Activated CD4-positive, alpha-beta memory T cell treated with anti-CD3 and anti-CD28 coated beads, Interleukin-2, amount 10 ng/mL, durations not matched to agents 7 days and 5 days (primary cell): ENCODE measurements around the gene ERGIC2. TPM values are rescaled to one million over a fixed set of nuclear protein-coding genes. Genes with fewer than 3 reads are reported as not detected.
A peak's percentile ranks its signal among the peaks of the same experiment; 100 is the strongest.

Experiments used
- CTCF ChIA-PET: fragments of 350-600 bp; sonication (Branson Sonifier 250); formaldehyde crosslinking; loops from one replicate; lab custom pipeline; 2021; ENCODE audit warnings: antibody characterized with exemption, inconsistent platforms; lab: Charles Lee
- POLR2A ChIA-PET: fragments of 350-600 bp; sonication (Branson Sonifier 250); formaldehyde crosslinking; loops from one replicate; lab custom pipeline; 2021; ENCODE audit warnings: antibody characterized with exemption; lab: Charles Lee
- DNase-seq: peaks from one replicate; pipeline ENCODE4 v3.0.0-alpha.2; 2020
- H3K27ac Mint-ChIP-seq: one replicate; pipeline ENCODE4 v1.8.0; 2021; ENCODE audit warnings: mild to moderate bottlenecking, mixed read lengths
- H3K27me3 Mint-ChIP-seq: one replicate; pipeline ENCODE4 v1.8.0; 2021; ENCODE audit warnings: mixed read lengths
- H3K36me3 Mint-ChIP-seq: one replicate; pipeline ENCODE4 v1.8.0; 2021; ENCODE audit warnings: low read depth, mixed read lengths
- H3K4me1 Mint-ChIP-seq: one replicate; pipeline ENCODE4 v1.8.0; 2021; ENCODE audit warnings: mixed read lengths
- H3K4me3 Mint-ChIP-seq: one replicate; pipeline ENCODE4 v1.8.0; 2021; ENCODE audit warnings: mild to moderate bottlenecking, mixed read lengths
- H3K9me3 Mint-ChIP-seq: one replicate; pipeline ENCODE4 v1.8.0; 2021; ENCODE audit warnings: mixed read lengths
- total RNA-seq, 2 experiments: library from RNA; stranded (reverse); gene quantifications; one replicate each; pipeline ENCODE4 v1.2.3, GENCODE V29; 2021

Gene ERGIC2
- total RNA-seq: 10 to 100 TPM; 77.8 to 85.1 TPM

DNA sequence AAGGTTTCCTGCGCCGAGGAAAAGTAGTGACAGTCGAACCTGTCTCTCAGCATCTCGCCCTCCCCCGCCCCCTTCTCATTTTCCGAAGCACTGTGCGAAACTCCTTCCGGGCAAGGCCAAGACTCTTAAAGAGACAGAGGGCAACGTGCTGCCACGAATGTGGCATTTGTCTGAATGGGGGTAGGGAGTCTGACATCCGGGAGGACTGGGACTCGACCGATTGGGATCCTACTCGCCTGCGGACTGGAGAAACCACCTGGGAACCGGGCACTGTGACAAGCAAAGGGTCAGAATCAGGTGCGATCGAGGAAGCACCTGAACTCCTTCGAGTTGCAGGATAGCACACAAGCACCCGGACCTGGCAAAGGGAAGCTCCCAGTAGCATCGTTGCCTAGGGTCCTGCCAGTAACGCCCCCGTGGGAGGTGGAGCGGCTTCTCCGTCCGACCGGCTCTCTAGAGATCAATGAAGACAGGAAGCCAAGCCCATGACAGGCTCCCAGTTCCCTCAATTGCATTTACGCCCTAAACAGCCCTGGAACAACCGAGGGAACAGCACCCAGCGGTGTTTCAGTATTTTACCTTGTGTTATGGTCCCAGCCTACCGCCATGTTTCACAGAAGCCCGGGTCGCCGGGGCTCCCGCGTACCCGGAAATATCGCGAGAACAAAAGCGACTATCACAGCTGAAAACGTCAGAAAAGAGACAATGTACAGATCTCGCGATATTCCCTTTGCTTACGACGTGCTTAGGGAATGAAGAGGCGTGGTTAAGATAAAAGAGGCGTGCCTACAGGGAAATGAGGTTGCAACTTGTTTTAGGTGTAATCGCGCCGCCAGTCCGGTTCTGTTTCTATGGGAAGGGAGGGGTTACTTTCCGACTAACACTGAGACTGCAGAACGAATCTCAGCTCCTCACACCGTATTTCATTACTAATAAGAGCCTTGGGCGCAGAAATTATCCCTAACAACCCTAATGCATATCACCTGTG lies at the start of gene ERGIC2:
ERGIC2 (minus strand) TSS at position 637 of the 988 bp plus-strand sequence. CDS start 9,539 bp downstream, outside the sequence.
- ChIA-PET POLR2A (interaction anchor here (0.8 to 1.7 kb wide), 13 partner anchors 9 to 1471 kb away, joined by 3 to 16 read pairs (median 3); partner anchors contain the start of genes FAR2 and IPO8), CTCF (interaction anchor here (0.8 to 1.0 kb wide), 2 partner anchors 63 to 139 kb away, joined by 3 to 4 read pairs; no protein-coding TSS in a partner anchor)
- Mint-ChIP-seq H3K9me3 (no peaks in the 10 kb centered on the region), H3K27me3 (no peaks in the 10 kb centered on the region), H3K4me1 (peaks cover 41% of the 10 kb centered on the region), H3K4me3 (peak within 1 kb of the TSS; percentile 91), H3K27ac (peak within 1 kb of the TSS; percentile 83), H3K36me3 (peaks cover 27% of the 10 kb centered on the region)
- DNase-seq: peak; percentile 94

DNA sequence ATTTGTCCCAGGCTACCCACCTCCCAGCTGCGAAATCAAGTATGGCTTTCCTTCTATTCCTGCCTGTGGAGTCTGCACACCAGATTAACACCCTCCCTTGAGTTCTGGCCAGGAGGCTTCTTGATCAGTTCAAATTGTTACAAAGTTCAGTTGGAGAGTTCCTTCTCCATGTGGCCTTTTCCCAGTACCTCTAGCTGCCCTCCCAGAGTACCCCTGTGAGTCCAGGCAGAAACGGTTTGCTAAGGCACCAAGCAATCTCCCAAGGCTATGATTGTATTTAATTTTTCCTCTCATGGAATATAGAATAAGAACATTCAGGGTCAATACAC lies 49.7 kb upstream of the ERGIC2 start:
- Mint-ChIP-seq H3K4me1 (no peaks in the 10 kb centered on the region), H3K27me3 (peaks cover 5% of the 10 kb centered on the region), H3K9me3 (no peaks in the 10 kb centered on the region), H3K36me3 (no peaks in the 10 kb centered on the region), H3K4me3 (no peak overlapping the region), H3K27ac (no peak overlapping the region)
- ChIA-PET POLR2A (no interaction called here), CTCF (no interaction called here)
- DNase-seq: no peak

DNA sequence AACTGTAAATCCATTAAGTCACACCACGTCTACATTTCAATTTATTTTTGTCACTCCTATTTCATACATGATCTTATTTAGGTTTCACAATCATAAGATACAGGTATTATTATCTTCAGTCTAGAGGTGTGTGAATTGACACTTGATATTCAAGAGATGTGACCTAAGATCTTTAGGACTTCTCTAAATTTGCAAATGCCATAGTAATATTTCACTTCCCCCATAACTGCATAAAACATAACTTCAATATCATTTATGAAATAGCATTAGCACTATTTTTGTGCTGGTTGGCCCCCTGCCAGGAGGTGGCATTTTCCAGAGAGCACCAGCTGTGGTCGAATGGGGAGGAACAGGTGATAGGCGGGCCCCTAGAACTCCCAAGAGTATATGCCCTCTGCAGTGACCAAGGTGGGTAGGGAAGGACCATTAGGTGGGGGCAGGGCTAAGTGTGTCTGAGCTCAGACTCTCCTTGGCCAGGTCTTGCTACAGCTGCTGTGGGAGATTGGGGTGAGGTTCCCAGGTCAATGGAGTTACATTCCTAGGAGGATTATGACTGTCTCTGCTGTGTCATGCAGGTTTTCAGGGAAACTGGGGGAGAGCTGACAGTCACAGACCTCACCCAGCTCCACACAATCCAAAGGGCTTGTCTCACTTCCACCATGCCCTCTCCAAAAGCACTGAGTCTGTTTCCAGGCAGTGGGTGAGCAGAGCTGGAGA lies 49.2 kb upstream of the ERGIC2 start:
- Mint-ChIP-seq H3K4me1 (no peaks in the 10 kb centered on the region), H3K27ac (no peak overlapping the region), H3K4me3 (no peak overlapping the region), H3K27me3 (peaks cover 5% of the 10 kb centered on the region), H3K36me3 (no peaks in the 10 kb centered on the region), H3K9me3 (no peaks in the 10 kb centered on the region)
- no peak for DNase-seq
- ChIA-PET POLR2A (no interaction called here), CTCF (no interaction called here)

DNA sequence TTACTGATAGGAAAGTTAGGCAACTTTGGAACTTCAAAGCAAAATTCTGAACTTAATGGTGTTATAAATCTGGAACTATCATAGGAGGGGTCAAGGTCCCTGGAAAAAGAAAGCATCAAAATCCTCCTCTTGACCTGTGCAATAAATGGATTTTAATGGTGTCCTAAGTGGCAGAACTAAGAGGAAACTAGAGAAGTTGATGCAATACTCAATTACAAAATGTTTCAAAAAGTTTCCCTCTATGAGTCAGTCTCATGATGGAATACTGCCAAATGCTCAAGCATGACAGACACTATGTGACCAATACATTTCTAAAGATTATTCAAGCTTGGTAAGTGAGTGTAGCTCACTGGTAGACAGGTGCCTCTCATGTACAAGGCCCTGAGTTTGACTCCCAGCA lies 47.7 kb upstream of the ERGIC2 start:
- H3K36me3 Mint-ChIP-seq: no peaks in the 10 kb centered on the region
- no peaks in the 10 kb centered on the region for H3K4me1 Mint-ChIP-seq
- ChIA-PET CTCF (no interaction called here), POLR2A (no interaction called here)
- H3K27ac Mint-ChIP-seq: no peak overlapping the region
- no peaks in the 10 kb centered on the region for H3K9me3 Mint-ChIP-seq
- H3K4me3 Mint-ChIP-seq: no peak overlapping the region
- no peak for DNase-seq
- peaks cover 5% of the 10 kb centered on the region for H3K27me3 Mint-ChIP-seq

- no peaks in the 10 kb centered on the region for H3K36me3 Mint-ChIP-seq
- no peaks in the 10 kb centered on the region for H3K9me3 Mint-ChIP-seq
- H3K4me3 Mint-ChIP-seq: no peak overlapping the region
- H3K4me1 Mint-ChIP-seq: no peaks in the 10 kb centered on the region
- H3K27me3 Mint-ChIP-seq: peaks cover 5% of the 10 kb centered on the region
- ChIA-PET CTCF (no interaction called here), POLR2A (no interaction called here)
- DNase-seq: no peak
- H3K27ac Mint-ChIP-seq: no peak overlapping the region
Observed at GRCh38 chr12:29427964-29428363, 47.0 kb upstream of the ERGIC2 start.

- Mint-ChIP-seq H3K27ac (no peak overlapping the region), H3K36me3 (no peaks in the 10 kb centered on the region), H3K9me3 (no peaks in the 10 kb centered on the region), H3K4me3 (no peak overlapping the region), H3K4me1 (no peaks in the 10 kb centered on the region), H3K27me3 (peaks cover 3% of the 10 kb centered on the region)
- CTCF ChIA-PET: no interaction called here
- POLR2A ChIA-PET: no interaction called here
- DNase-seq: no peak
Observed at GRCh38 chr12:29426498-29426897, 45.5 kb upstream of the ERGIC2 start.

DNA sequence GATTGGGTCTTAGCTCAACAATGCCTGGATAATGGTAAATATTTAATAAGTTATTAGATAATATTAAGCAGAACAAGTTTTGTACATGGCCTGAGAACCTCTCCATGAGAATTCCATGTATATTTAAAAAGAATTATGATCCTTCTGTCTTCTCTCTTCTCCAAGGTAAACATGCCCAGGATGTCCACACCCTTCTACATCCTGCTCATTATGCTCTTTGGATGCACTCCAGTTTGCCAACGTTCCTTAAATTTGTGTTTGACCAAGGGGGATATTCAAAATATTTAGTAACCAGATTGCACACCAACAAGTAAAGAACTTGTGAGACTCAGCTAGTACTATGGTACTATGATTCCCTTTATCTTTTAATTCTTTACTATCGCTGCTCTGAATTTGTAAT lies 44.8 kb upstream of the ERGIC2 start:
- Mint-ChIP-seq H3K27me3 (peaks cover 3% of the 10 kb centered on the region), H3K4me1 (no peaks in the 10 kb centered on the region), H3K9me3 (no peaks in the 10 kb centered on the region), H3K4me3 (no peak overlapping the region), H3K36me3 (no peaks in the 10 kb centered on the region), H3K27ac (no peak overlapping the region)
- DNase-seq: no peak
- CTCF ChIA-PET: no interaction called here
- POLR2A ChIA-PET: no interaction called here

DNA sequence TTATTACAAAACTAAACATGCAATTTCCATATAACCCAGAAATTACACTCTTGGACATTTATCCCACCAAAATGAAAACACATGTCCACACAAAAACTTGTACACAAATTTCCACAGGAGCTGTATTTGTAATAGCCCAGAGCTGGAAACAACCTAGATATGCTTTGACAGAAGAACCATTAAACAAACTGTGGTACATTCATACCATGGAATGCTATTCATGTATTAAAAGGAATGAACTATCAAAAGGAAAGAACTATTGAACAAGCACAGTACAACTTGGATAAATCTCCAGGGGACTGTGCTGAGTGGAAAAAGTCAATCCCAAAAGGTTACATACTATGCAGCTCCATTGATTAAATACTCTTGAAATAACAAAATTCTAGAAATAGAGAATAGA lies 35.8 kb upstream of the ERGIC2 start:
- DNase-seq: no peak
- no peaks in the 10 kb centered on the region for H3K9me3 Mint-ChIP-seq
- ChIA-PET CTCF (interaction anchor here (0.7 kb wide), 2 partner anchors 41 to 216 kb away, joined by 3 to 5 read pairs; no protein-coding TSS in a partner anchor), POLR2A (no interaction called here)
- H3K4me1 Mint-ChIP-seq: no peaks in the 10 kb centered on the region
- H3K27me3 Mint-ChIP-seq: peaks cover 16% of the 10 kb centered on the region
- no peaks in the 10 kb centered on the region for H3K36me3 Mint-ChIP-seq
- no peak overlapping the region for H3K27ac Mint-ChIP-seq
- no peak overlapping the region for H3K4me3 Mint-ChIP-seq

- POLR2A ChIA-PET: no interaction called here
- Mint-ChIP-seq H3K9me3 (no peaks in the 10 kb centered on the region), H3K4me3 (no peak overlapping the region), H3K27ac (no peak overlapping the region), H3K36me3 (no peaks in the 10 kb centered on the region), H3K4me1 (no peaks in the 10 kb centered on the region), H3K27me3 (peaks cover 15% of the 10 kb centered on the region)
- CTCF ChIA-PET: no interaction called here
- DNase-seq: no peak
Observed at GRCh38 chr12:29415111-29415510, 34.1 kb upstream of the ERGIC2 start.

DNA sequence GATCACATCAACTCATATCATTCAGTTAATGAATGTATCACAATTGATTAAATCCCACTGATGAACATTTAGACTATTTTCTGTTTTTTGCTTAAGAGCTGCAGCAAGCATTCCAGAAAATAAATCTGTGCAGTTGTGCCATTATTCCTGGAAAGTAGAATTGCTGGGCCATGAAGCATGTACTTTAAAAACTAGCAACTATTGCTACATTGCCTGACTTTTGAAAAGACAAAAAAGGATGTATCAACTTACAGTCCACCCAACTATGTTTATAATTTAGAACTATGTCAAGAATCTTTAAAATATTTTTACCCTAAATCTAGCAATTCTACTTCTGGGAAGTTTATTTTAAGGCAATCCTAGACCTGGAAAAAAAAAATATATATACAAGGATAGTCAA lies 33.4 kb upstream of the ERGIC2 start:
- POLR2A ChIA-PET: no interaction called here
- DNase-seq: no peak
- CTCF ChIA-PET: no interaction called here
- H3K27ac Mint-ChIP-seq: no peak overlapping the region
- no peaks in the 10 kb centered on the region for H3K9me3 Mint-ChIP-seq
- no peaks in the 10 kb centered on the region for H3K4me1 Mint-ChIP-seq
- H3K36me3 Mint-ChIP-seq: no peaks in the 10 kb centered on the region
- H3K27me3 Mint-ChIP-seq: peaks cover 17% of the 10 kb centered on the region
- H3K4me3 Mint-ChIP-seq: no peak overlapping the region

- H3K36me3 Mint-ChIP-seq: no peaks in the 10 kb centered on the region
- ChIA-PET CTCF (no interaction called here), POLR2A (no interaction called here)
- peaks cover 15% of the 10 kb centered on the region for H3K27me3 Mint-ChIP-seq
- H3K27ac Mint-ChIP-seq: no peak overlapping the region
- no peak for DNase-seq
- no peak overlapping the region for H3K4me3 Mint-ChIP-seq
- no peaks in the 10 kb centered on the region for H3K9me3 Mint-ChIP-seq
- no peaks in the 10 kb centered on the region for H3K4me1 Mint-ChIP-seq
Observed at GRCh38 chr12:29405561-29405960, 24.6 kb upstream of the ERGIC2 start.

DNA sequence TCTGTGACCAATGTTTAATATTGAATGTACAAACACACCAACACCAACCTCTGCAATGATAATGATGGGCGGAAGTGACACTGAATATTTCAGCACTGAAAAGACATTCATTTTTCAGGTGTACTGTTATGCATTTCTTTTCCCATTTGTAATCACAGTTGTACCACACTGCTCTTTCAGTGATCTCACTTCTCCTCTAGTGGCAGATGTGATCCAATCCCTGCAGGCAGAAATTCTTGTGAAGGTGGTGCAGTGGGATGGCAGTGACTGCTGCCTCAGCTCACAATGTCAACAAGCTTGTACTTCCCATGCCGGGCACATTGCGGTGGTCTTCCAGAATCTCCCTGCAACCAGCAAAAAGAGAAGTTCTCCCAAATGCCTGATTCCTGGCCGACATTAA lies 23.0 kb upstream of the ERGIC2 start:
- no peaks in the 10 kb centered on the region for H3K9me3 Mint-ChIP-seq
- H3K27me3 Mint-ChIP-seq: peaks cover 14% of the 10 kb centered on the region
- H3K4me3 Mint-ChIP-seq: no peak overlapping the region
- H3K36me3 Mint-ChIP-seq: no peaks in the 10 kb centered on the region
- H3K4me1 Mint-ChIP-seq: no peaks in the 10 kb centered on the region
- no peak for DNase-seq
- ChIA-PET POLR2A (no interaction called here), CTCF (no interaction called here)
- no peak overlapping the region for H3K27ac Mint-ChIP-seq

GRCh38 chr12:29402437-29402836 lies 21.5 kb upstream of the ERGIC2 start:
- DNase-seq: no peak
- Mint-ChIP-seq H3K4me1 (no peaks in the 10 kb centered on the region), H3K4me3 (no peak overlapping the region), H3K27me3 (peaks cover 14% of the 10 kb centered on the region), H3K9me3 (no peaks in the 10 kb centered on the region), H3K36me3 (no peaks in the 10 kb centered on the region), H3K27ac (no peak overlapping the region)
- CTCF ChIA-PET: no interaction called here
- POLR2A ChIA-PET: no interaction called here
